ENCODE measurements around the gene MSH5.

MSH5 gene

DNA sequence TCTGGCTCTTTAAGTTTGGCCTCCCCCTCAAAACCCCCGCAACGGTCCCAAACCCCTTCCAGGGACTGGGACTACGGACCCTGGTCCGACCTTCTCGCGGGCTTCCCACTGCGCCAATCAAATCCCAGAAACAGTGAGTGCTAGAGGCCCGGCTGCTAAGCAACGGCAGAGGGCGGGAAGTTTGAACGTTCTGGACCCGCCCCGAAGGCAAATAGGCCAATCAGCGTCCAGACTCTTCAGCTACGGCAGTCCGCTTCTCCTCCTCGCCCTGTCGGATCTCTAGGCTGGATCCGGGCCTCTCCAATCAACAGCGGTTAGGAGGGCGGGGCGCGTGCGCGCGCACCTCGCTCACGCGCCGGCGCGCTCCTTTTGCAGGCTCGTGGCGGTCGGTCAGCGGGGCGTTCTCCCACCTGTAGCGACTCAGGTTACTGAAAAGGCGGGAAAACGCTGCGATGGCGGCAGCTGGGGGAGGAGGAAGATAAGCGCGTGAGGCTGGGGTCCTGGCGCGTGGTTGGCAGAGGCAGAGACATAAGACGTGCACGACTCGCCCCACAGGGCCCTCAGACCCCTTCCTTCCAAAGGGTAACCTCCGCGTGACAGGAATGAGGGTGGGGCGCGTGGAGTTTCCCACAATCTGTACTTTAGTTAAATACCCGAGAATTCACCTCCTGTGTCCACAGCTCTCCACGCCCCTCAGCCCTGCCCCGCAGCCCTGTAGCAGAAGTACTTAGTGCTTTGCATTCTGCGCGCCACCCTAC, at the start of gene MSH5:
TSS of gene MSH5 (plus strand) at position 367 of the 758 bp plus-strand sequence. CDS start 462 bp downstream, outside the sequence.
- TF ChIP-seq, protein P1, sequence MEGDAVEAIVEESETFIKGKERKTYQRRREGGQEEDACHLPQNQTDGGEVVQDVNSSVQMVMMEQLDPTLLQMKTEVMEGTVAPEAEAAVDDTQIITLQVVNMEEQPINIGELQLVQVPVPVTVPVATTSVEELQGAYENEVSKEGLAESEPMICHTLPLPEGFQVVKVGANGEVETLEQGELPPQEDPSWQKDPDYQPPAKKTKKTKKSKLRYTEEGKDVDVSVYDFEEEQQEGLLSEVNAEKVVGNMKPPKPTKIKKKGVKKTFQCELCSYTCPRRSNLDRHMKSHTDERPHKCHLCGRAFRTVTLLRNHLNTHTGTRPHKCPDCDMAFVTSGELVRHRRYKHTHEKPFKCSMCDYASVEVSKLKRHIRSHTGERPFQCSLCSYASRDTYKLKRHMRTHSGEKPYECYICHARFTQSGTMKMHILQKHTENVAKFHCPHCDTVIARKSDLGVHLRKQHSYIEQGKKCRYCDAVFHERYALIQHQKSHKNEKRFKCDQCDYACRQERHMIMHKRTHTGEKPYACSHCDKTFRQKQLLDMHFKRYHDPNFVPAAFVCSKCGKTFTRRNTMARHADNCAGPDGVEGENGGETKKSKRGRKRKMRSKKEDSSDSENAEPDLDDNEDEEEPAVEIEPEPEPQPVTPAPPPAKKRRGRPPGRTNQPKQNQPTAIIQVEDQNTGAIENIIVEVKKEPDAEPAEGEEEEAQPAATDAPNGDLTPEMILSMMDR (IDR thresholded peaks at IDR 0.05; ENCODE audit: extremely low read depth, missing control alignments), result no peak
- DNase-seq (ENCODE audit: low spot score), result peak; percentile 95

DNA sequence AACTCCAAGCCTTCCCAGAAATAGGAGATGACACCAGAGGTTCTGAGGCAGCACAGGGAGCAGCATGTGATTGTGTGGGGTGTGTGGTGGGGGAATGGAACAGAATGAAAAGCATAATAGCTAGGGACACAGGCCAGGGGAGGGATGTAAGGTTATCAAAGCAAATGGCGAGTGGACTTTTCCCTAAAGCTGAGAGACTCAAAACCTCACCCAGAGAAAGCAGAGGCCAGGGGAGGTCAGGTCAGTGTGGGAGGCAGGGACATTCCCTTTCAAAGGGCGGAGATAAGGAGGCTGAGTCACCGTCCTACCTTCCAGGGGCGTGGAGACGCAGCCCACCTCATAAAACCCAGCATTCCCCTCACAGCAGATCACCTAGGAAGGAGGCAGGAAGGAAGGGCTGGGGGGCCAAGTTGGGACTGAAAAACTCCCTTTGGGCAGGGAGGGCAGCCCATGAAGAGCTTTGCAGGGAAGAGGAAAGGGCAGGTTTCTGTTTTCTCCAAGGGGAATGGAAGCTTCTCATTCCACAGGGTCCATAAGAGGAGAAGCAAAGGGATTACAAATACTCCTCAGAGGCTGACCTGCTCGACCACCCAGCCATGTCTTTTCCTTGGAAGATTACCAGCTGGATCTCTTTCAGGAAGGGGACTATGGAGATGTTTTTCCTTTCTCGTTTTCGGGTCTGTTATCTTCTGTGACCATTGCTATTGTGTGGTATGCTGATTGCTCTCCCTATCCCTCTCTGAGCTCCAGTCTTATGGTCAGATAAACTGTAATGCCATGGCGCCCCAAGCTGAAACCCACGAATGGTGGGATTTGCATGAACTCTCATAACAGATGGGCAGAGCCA, 49.4 kb upstream of the MSH5 start:
- DNase-seq (ENCODE audit: low spot score), result no peak
- TF ChIP-seq, protein P1 (IDR thresholded peaks at IDR 0.05; ENCODE audit: extremely low read depth, missing control alignments), result no peak

DNA sequence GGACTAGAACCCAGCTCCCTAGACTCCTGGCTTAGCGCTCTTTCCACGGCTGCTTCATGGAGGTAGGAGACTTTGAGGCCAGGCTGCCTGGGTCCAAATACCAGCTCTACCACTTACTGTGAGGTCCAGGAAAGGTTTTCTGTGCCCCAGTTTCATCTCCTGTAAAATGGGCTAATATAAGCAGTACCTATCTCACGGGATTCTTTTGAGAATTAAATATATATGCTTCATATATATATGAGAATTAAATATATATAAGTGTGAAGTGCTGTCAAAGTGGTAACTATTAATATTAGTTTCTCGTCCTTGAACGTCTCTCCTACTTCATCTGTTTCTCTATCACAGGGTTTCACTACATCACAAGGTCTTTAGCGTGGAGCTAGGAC, 48.7 kb upstream of the MSH5 start:
- DNase-seq (ENCODE audit: low spot score), result no peak
- TF ChIP-seq, protein P1 (IDR thresholded peaks at IDR 0.05; ENCODE audit: extremely low read depth, missing control alignments), result no peak

DNA sequence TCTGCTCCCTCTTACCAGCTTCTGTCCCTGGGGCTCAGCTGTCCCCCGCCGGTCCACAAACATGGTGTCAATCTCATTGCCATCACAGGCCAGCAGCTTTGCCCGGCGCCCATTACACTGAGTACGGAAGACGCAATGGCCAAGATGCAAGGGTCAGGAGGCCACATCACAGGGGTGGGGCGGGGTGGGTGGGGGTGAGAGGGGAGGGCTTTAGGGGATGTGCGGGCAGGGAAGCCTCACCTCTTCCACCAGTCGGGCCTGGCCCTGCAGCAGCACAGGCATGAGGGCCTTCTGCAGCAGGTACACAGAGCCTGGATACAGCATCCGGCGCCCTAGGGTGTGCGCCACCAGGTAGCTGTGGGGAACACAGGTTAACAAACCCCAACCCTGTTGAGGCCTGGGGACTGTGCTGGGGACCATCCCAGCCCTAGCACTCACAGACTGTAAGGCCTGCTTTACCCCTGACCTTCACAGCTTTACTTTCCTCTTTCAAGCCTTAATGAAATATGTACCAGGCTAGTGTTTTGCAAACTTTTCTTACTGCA, 48.2 kb upstream of the MSH5 start:
- TF ChIP-seq, protein P1 (IDR thresholded peaks at IDR 0.05; ENCODE audit: extremely low read depth, missing control alignments), result no peak

DNA sequence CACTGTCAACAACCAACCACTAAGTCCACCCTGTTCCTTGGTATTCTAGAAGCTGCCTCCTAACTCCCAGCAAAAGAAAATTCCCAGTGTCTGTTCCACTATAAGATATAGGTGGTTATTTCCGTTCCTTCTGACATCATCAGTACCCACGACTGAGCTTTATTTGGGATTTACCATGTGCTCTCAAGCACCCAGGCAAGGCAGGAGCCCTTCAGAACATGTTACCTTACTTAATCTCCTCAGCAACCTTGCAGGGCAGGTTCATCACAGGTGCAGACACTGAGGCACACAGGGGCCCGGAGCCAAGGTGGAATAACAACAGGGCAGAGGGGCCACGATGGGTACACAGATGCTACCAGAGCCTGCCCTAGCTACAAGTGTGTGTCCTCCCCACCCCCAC, 47.5 kb upstream of the MSH5 start:
- no peak for DNase-seq (ENCODE audit: low spot score)
- TF ChIP-seq, protein P1 (IDR thresholded peaks at IDR 0.05; ENCODE audit: extremely low read depth, missing control alignments), result no peak

More for the DNA sequence above, 48.2 kb upstream of the MSH5 start:
- no peak for DNase-seq (ENCODE audit: low spot score)

DNA sequence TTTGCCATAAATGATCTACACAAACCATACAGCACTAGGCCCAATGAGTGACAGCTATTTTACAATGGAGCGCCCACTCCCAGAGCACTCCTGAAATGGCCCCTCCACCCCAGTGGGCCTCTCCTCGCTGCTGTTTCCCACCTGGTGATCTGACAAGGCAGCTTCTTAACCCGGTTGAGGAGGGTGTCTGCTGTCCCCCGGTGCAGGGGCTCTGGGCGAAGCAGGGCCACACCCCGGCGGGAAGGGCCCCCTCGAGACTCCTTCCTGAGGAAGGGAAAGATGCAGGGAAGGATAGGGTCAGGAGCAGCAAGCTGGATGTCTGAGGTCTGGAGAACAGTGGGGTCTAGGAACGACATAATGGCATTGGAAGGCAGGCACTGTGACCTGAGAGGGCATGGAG, 46.9 kb upstream of the MSH5 start:
- no peak for DNase-seq (ENCODE audit: low spot score)
- TF ChIP-seq, protein P1 (IDR thresholded peaks at IDR 0.05; ENCODE audit: extremely low read depth, missing control alignments), result no peak

DNA sequence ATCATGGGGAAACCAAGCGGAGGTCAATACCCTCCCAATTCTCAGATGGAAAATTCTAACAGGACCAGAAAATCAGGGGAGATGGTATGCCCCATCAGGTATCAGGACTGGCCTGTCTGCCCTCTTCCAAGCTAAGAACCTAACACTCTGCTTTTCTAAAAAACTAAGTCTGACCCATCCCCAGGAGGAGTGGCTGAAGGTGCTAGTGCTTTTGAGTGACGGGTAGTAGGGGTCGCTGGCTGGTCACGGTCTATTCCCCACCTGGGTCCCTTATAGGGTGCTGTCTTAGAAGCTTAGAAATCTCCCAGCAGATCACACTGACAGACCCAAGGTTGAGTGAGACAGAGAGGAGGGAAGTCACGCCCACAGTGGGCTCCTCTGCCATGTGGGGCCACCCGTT, 46.3 kb upstream of the MSH5 start:
- no peak for DNase-seq (ENCODE audit: low spot score)
- TF ChIP-seq, protein P1 (IDR thresholded peaks at IDR 0.05; ENCODE audit: extremely low read depth, missing control alignments), result no peak

Data from GM20000 (cell line).